ENCODE data around the gene COL4A5. TPM values are rescaled to one million over a fixed set of nuclear protein-coding genes. Genes with fewer than 3 reads are reported as not detected.

COL4A5 gene
- total and polyA plus RNA-seq, 7 donors: 1.1 to 8.6 (median 3.1) TPM

- H3K9me3 ChIP-seq: no peaks in the 10 kb centered on the region
- no peak overlapping the region for H3K27ac ChIP-seq
- no peaks in the 10 kb centered on the region for H3K4me1 ChIP-seq
- 75 to 94% (median 90%) methylated on average over 5 of the region's 5 CpGs for WGBS, 3 donors
- intact Hi-C loops (cut with DNase I): loop anchor here in 1 of 2 donors (10.0 kb wide), 1 partner anchor 130 kb away; no protein-coding TSS in a partner anchor
- ATAC-seq (no peak), DNase-seq (no peak)
- H3K36me3 ChIP-seq (ENCODE audit: insufficient read depth in 1 of 2, low read depth in 1 of 2): no peaks in the 10 kb centered on the region
- TF ChIP-seq CTCF (IDR thresholded peaks at IDR 0.05): no peak
- peaks cover 0 to 31% (median 0%) of the 10 kb centered on the region in 3 donors for H3K27me3 ChIP-seq (ENCODE audit: insufficient read depth in 3 of 3, low read length in 2 of 3)
- no peak overlapping the region for H3K4me3 ChIP-seq
Observed at GRCh38 chrX:108435261-108435660, 4.4 kb upstream of the COL4A5 start.

- H3K27me3 ChIP-seq (ENCODE audit: insufficient read depth in 3 of 3, low read length in 2 of 3): peaks cover 0 to 44% (median 0%) of the 10 kb centered on the region in 3 donors
- no peaks in the 10 kb centered on the region for H3K4me1 ChIP-seq
- DNase-seq (no peak), ATAC-seq (no peak)
- intact Hi-C loops (cut with DNase I): loop anchor here in 1 of 2 donors (10.0 kb wide), 1 partner anchor 133 kb away; no protein-coding TSS in a partner anchor
- no peaks in the 10 kb centered on the region for H3K36me3 ChIP-seq (ENCODE audit: insufficient read depth in 1 of 2, low read depth in 1 of 2)
- no peak for TF ChIP-seq CTCF (IDR thresholded peaks at IDR 0.05)
- WGBS, 3 donors: 35 to 48% (median 35%) methylated on average over 11 to 20 of the region's 20 CpGs
- no peak overlapping the region for H3K27ac ChIP-seq
- H3K9me3 ChIP-seq: no peaks in the 10 kb centered on the region
- H3K4me3 ChIP-seq: peak overlapping the region; percentile 70
Observed at GRCh38 chrX:108437349-108438109, 2.1 kb upstream of the COL4A5 start.

- TF ChIP-seq CTCF (IDR thresholded peaks at IDR 0.05): no peak
- intact Hi-C loops (cut with DNase I): loop anchor here in 1 of 2 donors (10.0 kb wide), 1 partner anchor 133 kb away; no protein-coding TSS in a partner anchor
- DNase-seq (no peak), ATAC-seq (peak in 2 of 4 donors; percentile 28 to 31)
- Histone ChIP-seq H3K4me3 (peak within 1 kb of the TSS; percentile 70), H3K27me3 (ENCODE audit: insufficient read depth in 3 of 3, low read length in 2 of 3) (peaks cover 0 to 44% (median 0%) of the 10 kb centered on the region in 3 donors), H3K4me1 (no peaks in the 10 kb centered on the region), H3K27ac (peak within 1 kb of the TSS; percentile 75), H3K9me3 (no peaks in the 10 kb centered on the region), H3K36me3 (ENCODE audit: insufficient read depth in 1 of 2, low read depth in 1 of 2) (no peaks in the 10 kb centered on the region)
- WGBS, 3 donors: 23 to 26% (median 24%) methylated on average over 14 to 16 of the region's 16 CpGs
Observed at GRCh38 chrX:108438110-108438623, 1.5 kb upstream of the COL4A5 start, which contains the start of gene COL4A6. COL4A6 (minus strand) TSS chrX:108438422; CDS start chrX:108438196, 226 bp downstream.

- Histone ChIP-seq H3K36me3 (ENCODE audit: insufficient read depth in 1 of 2, low read depth in 1 of 2) (no peaks in the 10 kb centered on the region), H3K27me3 (ENCODE audit: insufficient read depth in 3 of 3, low read length in 2 of 3) (peaks cover 0 to 40% (median 0%) of the 10 kb centered on the region in 3 donors), H3K27ac (peak overlapping the region; percentile 75), H3K4me1 (no peaks in the 10 kb centered on the region), H3K9me3 (no peaks in the 10 kb centered on the region), H3K4me3 (peak overlapping the region; percentile 70)
- 1 to 17% (median 2%) methylated on average over 20 to 25 of the region's 25 CpGs for WGBS, 3 donors
- DNase-seq (peak in 1 of 2 donors; percentile 49), ATAC-seq (peak; percentile 60 to 79 (median 67))
- intact Hi-C loops (cut with DNase I): loop anchor here in 1 of 2 donors (10.0 kb wide), 2 partner anchors 135 to 1715 kb away; partner anchors contain the start of gene RNF128
- TF ChIP-seq CTCF (IDR thresholded peaks at IDR 0.05): no peak
Observed at GRCh38 chrX:108439961-108440696, 491 bp downstream of the COL4A5 start.

Data from psoas muscle (tissue), 8 donors.